Activated CD4-positive, alpha-beta T cell treated with anti-CD3 and anti-CD28 coated beads for 24 hours (primary cell): ENCODE data around the gene HPGDS.

Experiments used
- DNase-seq, 2 donors: peaks; one replicate each; pipeline ENCODE4 v3.0.0-alpha.2; 2020; ENCODE audit warnings: low read depth in 2 of 2

HPGDS gene

GRCh38 chr4:94253036-94253435, 89.6 kb downstream of the HPGDS start:
- no peak for DNase-seq

- DNase-seq = no peak
These were observed 91.5 kb downstream of the HPGDS start for GRCh38 chr4:94251094-94251493.
